DMS 273 treated with DMSO at 0.1 percent for 48 hours (cell line): ENCODE data around the gene LITAFD.
"Not testable (repeated sequence)": the region's sequence is repeated elsewhere in the genome, so short reads cannot be mapped to it uniquely, and the experiment has no call there.

ENCODE experiments used
- DNase-seq: peaks from one replicate; lab custom pipeline; 2025; lab: John Stamatoyannopoulos, UW

The LITAFD gene

DNA sequence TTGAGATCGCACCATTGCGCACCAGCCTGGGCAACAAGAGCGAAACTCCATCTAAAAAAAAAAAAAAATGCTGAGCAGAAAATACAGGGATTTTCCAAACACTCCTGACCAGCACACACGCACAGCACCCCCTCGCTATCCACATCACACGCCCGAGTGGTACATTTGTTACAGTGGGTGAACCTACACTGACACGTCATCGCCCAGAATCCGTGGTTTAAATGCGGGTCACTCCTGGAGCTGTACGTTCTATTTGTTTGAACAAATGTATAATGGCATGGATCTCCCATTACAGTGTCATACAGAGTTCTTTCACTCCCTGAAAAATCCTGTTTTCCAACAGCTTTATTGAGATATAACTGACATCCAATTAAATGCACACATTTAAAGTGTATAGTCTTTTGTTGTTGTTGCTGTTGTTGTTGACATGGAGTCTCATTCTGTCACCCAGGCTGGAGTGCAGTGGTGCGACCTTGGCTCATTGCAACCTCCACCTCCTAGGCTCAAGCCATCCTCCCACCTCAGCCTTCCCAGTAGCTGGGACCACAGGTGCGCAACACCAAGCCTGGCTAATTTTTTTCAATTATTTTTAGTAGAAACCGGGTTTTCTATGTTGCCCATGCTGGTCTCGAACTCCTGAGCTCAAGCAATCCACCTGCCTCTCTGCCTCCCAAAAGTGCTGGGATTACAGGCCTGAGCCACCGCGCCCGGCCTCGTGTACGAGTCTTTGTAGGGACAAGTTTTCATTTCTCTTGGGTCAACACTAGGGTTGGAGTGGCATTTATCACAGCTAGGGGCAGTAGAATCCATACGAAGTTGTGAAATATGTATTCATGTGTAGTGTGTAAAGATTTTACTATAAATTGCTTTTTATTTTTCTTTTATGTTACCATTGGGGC is 8.9 kb upstream of the LITAFD start:
- DNase-seq, result no peak

DNA sequence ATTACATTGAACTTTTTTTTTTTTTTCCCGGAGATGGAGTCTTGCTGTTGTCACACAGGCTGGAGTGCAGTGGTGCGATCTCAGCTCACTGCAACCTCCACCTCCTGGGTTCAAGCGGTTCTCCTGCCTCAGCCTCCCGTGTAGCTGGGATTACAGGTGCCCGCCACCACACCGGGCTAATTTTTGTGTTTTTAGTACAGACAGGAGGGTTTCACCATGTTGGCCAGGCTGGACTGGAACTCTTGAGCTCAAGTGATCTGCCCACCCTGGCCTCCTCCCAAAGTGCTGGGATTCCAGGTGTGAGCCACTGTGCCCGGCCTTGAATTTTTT is 8.3 kb upstream of the LITAFD start:
- not testable (repeated sequence) for DNase-seq

DNA sequence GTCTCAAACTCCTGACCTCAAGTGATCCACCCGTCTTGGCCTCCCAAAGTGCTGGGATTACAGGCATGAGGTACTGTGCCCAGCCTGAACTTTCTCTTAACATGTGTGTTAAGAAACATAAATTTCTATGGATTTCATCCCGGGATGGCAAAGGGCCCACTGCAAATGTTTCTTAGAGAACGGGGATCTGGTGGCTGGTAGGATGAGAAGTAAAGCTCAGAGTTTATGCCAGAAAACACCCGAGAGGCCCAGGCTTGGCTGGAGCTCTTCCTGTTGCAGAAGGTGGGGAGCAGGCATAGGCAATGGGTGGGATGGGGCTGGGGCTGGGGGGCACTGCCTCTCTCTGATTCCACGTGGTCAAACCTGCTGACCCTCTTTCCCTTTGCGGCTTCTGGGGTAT is 7.8 kb upstream of the LITAFD start:
- no peak for DNase-seq

DNA sequence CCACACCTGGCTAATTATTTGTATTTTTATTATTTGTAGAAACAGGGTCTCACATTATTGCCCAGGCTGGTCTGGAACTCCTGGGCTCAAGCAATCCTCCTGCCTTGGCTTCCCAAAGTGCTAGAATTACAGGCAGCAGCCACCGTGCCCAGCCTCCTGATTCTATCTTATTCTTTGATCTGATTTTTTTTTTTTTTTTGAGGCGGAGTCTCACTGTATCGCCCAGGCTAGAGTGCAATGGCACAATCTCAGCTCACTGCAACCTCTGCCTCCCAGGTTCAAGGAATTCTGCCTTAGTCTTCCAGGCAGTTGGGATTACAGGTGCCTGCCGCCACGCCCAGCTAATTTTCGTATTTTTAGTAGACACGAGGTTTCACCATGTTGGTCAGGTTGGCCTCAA is 6.8 kb upstream of the LITAFD start:
- not testable (repeated sequence) for DNase-seq

DNA sequence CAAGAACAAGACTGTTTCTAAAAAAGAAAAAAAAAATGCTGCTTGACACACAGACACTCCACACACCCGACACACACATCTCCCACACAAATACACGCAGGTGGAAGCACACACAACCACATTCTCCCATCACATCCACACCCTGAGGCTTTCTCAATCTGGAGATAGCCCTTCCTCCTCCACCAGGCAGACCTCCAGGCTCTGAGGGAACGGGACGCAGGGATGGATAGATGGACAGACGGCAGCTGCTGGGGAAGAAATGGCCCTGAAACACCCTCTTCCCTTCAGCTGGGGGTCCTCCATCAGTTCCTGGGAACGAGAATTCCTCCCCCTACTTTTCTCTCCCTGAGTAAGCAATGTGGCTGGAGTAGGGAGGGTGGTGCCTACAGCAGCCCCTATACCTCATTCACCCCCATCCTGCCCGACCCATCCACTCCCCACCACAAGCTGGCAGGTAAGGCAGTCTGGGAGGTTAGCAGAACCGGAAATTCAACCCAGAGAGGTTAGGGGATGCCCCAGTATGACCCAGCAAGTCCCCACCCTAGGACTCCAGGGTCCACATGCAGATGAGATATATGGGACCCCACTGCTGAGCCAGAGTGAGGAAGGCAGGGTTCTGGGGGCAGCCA is 4.1 kb upstream of the LITAFD start:
- DNase-seq, result no peak

DNA sequence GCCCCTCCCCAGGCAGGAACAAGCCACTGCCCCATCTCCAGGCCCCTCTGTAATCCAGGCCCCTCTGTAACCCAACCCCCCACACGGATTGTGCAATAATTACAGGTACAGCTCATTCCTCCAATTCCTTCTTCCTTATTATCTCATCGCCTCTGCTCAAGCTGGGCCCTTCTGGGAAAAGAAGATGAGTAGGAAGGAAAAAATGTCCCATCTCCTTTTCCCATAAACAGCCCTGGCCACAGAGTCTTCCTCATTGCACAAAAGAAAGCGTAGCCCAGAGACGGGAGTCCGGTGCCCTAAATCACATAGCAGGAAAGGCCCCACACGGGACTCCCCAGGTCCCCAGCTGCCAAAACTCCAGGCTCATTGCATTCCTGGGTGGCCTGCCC is 3.6 kb upstream of the LITAFD start:
- DNase-seq, result no peak

DNA sequence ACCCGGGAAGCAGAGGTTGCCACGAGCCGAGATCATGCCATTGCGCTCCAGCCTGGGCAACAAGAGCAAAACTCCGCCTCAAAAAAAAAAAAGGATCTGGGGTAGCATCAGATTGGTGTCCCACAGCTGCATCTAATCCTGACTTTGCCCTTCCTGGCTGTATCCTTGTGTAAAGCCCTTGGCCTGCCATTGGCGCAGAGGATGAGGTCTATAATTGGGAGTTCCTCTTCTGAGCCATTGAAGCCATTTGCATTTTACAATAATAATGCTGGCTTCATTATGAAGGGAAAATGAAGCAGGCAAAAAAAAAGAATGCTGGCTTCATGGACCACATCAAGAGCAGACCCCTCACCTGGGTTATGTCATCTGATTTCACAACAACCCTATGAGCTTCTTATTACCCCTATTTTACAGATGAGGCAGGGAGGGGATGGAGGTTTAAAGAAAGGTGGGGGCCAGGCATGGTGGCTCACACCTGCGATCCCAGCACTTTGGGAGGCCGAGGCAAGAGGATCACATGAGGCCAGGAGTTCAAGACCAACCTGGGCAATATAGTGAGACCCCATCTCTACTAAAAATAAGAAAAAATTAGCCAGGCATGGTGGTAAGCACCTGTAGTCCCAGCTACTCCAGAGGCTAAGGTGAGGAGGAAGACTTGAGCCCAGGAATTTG is 1.2 kb upstream of the LITAFD start:
- no peak for DNase-seq

DNA sequence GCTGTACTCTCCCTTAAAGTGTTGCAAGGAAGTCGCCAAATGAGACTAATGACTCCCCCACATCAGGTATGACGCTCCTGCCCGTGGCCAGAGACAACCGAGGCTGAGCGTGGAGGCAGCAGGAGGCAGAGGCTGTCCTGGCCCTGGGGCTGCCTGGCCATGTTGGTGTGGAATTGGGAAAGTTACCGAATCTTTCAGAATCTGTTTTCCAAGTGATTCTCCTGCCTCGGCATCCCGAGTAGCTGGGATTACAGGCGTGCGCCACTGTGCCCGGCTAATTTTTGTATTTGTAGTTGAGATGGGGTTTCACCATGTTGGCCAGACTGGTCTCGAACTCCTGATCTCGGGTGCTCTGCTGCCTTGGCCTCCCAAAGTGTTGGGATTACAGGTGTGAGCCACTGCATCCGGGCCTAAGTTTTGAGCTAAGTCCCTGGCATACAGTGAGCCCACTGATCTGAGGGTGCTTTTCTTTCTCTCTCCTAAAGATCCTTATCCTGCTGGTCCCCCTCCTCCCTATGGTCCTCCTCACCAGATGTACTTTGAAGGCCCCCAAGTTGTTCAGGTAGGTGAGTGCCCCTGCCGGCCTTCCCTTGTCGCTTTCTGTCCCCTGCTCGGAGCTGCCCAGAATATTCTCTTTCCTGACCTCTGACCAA is 700 bp downstream of the LITAFD start:
- DNase-seq, result no peak

DNA sequence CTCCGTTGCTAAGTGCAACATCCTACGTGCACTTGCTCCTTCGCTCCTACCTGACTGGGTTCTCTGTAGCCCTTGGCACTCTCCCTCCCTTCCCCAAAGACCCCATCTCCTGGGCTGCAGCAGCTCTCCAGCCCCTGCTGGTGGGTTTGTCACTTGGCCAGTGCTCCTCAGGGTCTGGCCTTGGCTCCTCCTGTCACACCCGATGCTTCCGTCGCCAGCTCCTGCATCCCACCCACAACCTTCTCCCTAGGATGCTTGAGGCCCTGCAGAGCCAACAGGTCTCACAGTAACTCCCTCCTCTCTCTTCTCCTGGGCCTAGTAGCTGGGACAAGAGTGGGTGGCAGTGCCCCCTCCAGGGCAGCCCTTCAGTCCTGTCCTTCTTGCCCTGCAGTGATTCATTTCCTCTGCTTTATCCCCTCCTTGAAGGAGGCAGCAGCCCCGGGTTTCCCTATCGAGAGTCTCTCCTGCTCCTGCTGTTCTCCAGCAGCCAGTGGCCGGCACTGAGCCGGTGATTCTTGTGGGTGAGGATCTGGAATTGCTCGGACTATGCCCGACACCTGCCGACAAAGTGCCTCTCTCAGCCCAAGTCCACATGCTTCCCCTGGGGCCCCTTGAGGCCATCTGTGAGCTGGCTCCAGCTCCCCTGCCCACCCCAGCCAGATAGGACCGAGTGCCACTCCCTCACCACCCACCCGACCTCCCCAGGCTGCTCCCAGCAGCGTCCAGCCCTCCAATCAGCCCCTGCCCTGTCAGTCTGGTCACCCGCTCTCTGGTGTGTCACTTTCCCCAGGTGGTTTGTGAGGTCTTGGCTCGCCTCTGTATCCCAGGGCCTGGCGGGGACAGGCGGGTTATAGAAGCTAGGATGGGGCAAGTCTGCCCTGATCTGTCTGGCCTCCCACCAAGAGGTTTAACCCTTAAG is 3.8 kb downstream of the LITAFD start:
- DNase-seq, result no peak

DNA sequence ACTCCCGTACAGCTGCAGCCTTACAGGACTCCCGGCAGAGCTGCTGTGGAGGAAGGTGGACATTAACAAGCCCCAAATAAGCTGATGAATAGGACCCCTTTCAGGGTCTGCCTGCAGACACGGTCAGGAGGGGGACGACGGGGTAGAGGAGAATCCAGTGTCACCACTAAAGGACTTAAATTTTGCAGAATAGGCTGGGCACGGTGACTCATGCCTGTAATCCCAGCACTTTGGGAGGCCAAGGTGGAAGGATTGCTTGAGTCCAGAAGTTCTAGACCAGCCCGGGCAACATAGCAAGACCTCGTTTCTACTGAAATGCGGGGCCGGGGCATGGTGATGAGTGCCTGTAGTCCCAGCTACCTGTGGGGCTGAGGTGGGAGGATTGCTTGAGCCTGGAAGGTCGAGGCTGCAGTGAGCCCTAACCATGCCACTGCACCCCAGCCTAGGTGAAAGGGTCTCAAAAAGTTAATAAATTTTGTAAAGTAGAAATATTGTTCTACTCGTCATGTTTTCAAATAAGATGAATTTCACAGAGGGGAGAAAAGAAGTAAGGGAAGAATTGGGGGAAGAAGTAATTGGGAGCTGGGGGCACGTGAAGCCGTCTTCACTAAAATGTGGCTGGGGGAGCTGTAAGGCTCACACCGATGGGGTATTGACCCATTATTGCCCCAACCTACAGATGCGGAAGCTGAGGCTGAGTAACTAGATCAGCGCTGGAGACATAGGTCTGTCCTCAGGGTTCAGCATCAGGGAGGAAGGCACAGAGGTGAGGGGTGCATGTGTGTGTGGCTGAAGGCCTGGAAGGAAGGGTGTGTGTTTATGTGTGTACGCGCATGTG is 4.7 kb downstream of the LITAFD start:
- DNase-seq, result no peak

DNA sequence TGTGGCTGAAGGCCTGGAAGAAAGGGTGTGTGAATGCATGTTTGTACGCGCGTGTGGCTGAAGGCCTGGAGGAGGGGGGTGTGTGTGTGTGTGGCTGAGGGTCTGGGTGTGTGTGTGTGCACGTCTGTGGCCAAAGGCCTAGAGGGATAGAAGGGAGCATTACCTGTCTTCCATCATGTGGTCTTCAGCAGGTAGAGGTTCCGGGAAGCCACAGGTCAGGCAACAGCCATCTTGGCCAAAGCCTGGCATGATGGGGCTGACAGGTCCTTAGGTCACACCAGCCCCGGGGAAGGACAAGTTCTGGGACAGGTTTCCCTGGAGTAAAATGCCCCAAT is 5.2 kb downstream of the LITAFD start:
- no peak for DNase-seq

DNA sequence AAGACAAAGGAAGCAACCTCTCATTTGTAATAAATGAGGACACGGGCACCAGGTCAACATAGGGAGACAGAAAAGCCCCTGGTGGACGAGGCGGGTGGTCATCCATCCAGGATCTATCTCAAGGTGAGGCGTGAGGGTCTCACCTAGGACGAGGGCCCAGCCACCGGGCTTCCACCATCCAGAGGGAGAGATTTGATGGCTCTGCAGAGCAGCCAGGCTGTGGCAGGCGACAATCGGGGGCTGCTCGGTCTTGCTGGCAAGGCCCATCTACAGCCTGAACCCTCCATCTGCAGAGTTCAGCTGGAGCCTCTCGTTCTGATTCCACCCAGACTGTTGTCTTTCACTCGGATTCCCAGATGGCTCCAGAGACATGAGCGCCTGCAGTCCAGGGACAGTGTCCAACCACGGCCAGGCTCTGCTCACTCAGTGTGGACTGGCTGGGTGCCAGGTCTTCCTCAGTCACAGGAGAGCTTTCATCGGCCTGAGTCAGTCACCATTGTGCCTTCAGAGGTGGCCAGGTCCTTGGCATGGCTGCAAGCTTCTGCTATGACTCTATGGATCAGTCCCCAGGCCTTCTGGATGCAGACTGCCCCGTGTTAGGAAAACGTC is 5.9 kb downstream of the LITAFD start:
- no peak for DNase-seq

DNA sequence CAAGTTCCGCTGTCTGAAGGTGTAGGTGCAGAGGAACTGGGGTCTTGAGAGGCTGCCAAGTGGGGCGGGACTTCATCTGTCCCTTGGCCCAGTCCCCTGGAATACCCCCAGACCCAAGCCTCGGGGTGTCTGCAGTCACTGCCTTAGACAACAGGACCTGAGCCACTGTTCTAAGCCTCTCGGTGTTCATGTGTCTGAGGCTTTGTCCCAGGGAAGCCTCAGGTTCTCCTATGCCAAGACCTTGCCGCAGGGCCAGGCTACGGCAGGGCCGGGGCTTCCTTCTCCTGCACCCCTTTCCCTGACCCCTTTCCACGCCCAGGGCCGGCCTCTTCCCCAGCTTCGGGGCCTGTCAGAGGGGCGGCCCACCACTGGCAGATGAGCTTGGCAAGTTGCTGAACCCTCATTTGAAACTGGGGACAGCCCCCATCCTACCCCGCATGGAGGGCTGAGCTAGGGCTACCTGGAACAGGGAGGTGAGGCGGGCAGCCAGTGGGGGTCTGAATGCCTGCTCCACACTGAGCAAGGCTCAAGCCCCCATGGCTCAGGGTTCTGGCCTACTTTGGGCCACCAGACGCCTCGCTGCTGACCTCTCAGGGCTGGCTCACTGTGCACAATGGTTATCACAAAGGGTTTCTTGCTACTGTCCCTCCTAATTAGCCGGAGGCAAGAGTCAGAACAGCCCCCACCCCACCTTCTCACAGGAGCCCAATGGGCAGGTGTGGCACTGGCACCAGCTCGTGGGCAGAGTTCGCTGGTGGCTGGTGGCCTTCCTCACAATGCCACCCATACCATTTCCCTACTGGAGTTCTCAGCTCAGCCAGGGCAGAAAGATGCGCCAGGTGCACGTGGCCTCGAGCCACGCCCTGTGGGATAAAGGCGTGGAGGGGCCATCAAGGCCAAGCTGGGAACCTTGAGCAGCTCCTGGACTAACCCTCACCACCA is 7.1 kb downstream of the LITAFD start:
- no peak for DNase-seq

DNA sequence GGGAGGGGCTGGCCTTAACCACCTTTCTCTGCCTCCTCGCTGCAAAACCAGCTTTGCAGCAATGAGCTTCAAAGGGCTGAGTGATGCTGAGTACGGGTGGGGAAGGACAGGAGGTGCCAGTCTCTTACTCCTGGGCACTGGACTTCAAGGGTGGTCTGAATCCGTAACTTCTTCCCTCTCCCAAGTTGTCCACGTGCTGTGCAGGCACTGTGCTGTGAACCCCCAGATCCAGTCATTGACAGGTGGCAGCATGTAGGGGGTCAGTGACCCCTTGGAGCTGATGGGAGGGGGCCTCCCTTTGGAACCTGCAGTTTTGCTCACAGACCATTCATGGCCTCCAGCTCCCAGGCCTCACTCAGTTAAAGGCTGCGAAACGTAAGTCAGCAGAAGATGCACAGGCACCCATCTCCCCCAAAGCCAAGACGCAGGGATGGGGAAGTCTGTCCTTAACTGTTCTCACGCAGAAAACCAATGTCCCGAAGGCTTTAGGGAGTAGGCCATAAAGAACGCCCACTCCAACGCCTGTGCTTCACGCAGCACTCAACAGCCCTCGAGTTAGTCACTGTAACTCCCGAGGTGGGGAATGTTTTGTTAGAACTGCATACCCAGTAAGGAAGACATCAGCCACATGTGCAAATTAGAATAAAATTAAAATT is 7.9 kb downstream of the LITAFD start:
- DNase-seq, result no peak

DNA sequence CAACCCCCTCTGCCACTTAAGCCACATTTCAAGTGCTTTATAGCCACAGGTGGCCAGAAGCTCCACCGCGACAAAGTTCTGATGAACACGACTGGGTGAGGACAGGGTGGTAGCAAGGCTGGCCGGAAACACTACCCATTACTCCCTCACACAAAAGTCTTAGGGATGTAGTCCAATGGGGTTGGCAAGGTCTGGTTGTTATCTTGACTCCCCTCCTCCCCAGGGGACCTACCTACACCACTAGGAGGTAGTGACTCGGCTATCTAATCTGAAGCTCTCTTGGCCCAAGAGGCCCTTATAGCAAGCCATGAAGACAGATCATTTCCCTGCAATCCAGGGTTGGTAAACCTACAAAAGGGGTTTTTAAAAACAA is 8.4 kb downstream of the LITAFD start:
- DNase-seq, result no peak

DNA sequence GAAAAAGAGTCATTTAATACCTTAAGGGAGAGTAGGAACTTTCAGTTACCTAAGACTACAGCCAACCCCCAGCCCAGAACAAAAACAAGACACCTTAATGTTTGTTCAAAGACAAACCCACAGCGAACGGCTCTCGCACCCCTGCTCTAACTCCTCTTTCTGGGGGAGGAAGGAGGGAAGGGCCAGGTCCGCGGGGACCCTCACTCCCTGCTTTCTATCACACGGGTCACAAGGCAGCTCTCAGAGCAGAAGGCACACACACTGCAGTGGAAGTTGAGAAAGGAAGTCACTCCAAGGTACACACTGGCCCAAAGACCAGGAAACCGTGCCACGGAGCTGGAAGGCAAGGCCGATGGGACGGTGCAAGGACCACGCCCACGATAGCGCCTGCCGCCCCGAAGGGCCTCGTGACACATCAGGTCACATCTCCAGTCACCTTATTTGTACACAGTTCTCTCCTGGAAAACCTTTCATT is 10.0 kb downstream of the LITAFD start:
- no peak for DNase-seq

DNA sequence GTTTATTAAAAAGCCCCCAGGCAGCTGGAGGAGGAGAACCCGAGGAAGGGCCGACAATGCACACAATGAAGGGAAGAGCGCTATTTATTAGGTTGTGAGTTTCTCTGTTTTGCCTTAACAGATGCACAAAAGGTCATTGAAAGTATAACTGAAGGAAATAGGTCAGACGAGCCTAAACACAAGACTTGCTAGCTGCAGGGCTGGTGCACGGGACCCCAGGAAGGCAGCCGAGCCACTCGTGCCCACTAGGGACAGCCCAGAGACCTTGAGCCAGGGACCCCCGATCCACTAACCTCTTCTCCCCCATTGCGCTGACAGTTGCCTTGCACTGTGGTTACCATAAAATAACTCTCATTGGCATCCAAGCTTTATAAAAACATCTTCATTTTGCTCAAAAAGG is 11.3 kb downstream of the LITAFD start:
- DNase-seq, result no peak

DNA sequence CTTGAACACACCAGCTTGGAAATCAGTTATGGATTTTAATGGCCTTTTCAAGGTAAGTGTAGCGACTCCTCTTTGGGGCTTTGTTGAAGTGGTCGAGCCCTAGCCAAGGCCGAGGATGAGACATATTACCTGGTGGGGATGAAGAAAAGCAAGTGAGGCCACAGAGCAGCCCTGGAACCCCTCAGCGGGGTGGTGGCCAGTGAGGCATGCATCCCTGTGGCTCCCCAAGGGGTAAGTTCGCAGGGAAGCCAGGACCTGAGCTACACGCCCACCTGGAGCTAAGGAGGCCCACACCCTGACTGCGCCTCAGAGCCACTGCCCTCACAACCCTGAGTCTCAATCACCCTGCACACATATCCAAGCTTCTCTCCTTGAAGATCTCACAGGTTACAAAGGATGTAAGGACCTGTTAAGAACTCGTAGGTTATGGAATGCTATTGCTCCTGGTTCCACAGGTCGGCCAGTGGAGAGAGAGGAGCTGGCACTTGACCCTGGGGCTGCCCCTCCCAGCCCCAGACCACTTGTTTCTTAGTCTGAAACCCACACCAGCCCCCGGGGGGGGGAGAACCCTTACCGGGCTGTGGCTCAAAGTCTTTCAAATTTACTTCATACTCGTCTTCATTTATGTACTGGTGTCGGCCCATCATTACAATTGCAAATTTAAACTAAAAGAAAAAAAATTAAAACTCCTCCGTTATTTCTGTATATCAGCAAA is 12.0 kb downstream of the LITAFD start:
- no peak for DNase-seq
